Pons (tissue), 1 donor: Measurements from ENCODE around the gene RNF130.
"Not testable (repeated sequence)": the region's sequence is repeated elsewhere in the genome, so short reads cannot be mapped to it uniquely, and the experiment has no call there.

Experiments used
- DNase-seq: peaks from one replicate; pipeline ENCODE4 v3.0.0-alpha.2; 2016; ENCODE audit warnings: low spot score

The RNF130 gene

GRCh38 chr5:180103487-180104167, 32.1 kb upstream of the RNF130 start:
- DNase-seq: no peak

DNA sequence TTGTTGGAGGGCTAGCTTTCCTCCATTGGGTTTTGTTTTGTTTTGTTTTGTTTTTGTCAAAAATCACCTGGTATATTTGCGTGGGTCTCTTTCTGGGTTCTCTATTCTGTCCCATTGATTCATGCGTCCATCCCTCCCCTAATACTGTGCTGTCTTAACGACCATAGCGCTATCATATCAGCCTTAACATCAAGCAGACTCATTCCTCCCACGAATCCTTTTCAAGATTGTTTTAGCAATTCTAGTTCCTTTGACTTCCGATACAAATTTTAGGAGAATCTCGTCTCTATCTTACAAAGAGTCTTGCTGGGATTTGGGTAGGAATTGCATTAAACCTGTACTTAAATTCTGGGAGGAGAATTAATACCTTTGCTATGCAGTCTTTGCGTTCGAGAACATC, 31.1 kb upstream of the RNF130 start:
- DNase-seq: no peak

DNA sequence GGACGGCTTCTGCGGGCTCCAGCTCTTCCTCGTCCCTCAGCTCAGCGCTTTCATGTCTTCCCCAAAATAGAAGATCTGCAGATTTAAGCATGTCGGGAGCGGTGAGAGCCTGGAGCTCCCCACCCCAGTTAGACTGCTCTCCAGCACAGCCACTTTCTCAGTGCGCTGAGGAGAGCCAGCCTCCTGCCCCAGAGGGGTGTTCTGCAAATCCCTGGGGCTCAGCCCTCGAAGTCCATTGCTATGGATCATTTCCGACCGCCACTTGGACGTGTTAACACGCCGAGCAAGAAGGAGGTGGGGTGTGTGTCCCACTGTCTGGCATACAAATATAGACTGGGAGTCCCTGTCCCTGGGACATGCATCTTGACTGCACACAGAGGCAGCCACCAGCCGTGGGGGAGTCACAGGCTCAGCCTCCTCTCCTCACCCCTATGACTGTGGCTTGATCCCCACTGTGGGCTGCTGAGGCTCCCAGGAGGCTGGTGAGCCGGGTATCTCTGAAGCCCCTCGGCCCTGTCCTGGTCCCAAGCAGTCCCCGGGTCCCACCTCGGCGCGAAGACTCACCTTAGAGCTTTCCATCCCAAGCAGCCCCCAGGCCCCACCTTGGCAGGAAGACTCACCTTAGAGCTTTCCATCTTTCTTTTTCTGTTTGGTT, 30.0 kb upstream of the RNF130 start:
- DNase-seq: no peak

DNA sequence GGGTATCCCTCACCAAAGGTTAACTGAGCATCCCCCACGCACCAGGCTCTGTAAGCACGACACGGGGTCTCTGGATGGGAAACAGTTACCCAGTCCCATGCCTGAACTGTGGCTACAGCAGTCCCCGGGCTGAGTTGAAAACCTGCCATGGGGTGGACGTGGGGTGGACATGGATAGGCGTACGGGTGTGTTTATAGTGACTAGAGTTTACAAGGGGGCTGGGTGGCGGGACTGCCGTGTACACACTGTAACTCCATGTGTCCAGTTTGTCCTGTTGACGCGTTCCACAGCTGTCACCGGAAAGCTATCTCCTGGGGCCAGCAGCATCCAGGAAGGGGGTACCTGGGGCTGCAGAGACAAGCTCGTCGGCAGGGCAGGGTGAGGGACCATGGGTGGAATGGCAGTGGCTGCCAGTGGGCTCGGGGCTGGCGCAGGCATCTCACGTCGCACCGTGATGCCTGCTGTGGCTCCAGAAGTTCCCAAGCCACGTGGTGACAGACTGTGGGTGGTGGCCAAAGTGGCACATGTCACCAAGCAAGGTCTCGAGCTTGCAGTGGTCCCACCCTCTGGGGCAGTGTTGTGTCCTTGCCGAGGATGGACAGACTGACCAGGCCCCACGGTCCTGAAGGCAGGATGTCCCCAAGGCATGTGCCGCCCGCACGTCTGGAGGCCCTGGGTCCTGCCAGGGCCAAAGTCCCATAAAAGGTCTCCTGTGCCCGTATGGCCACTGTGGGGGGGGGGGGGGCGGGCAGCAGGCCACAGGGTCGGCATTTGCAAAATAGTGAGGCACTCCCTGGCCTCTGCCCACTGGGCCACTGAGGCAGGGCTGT, 29.3 kb upstream of the RNF130 start:
- no peak for DNase-seq

DNA sequence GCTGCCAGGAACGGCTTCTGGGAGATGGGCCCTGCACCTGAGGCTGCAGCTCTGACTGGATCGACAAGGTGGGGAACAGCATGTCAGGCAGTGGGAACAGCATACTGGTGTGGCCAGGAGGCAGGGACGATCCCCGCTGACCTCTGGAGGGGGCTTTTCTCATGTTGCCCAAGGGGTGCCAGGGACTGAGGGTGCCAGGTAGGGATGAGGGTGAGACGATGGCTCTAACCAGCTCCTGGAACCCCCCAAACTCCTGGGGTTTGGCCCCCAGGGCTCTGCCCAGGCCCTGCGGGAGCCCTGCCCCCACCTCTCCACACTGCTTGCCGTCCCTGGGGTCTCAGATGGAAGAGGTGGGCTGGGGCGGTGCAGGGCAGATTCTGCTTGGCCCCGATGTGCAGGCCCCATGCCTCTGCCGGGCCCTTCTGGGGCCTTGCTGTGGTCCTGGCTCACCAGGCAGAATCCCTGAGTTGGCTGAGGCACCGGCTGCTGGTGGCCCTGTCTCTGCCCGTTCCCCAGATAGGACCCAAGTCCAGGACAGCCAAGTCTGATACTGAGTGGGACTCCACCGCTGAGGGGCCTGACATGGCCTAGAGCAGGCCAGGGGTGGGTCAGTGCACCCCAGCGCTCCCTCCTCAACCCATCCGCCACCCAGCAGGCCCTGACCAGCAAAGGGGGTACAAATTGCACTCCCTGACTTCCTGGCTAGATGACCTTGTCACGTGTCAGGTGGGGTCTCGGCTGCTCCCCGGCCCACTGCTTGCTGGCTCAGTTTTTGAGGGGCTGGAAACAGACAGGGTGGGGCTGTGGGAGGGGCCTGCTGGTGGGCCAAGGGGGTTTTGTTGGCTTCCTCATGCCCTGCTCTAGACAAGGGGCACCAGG, 28.4 kb upstream of the RNF130 start:
- no peak for DNase-seq

- DNase-seq: no peak
These were observed 27.6 kb upstream of the RNF130 start for GRCh38 chr5:180098991-180099732.

GRCh38 chr5:180098526-180098925, 27.0 kb upstream of the RNF130 start:
- no peak for DNase-seq

DNA sequence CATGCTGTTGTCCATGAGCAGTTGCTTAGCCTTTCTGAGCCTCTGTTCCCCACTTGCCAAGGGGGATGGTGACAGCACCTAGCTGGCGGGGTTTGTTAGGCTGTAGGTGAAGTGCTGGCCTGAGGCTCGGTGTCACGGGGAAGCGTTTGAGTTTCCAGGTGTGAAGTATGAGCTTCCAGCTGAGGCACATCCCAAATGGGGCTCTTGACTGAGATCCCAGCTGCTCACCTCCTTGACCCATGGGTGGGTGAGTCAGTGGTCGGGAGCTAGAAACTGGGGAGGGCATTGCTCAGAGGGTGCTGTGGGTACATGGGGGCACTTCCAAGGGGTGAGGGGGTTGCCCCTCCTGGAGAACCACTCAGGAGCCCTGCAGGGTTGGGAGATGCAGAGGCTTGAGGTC, 26.4 kb upstream of the RNF130 start:
- no peak for DNase-seq

DNA sequence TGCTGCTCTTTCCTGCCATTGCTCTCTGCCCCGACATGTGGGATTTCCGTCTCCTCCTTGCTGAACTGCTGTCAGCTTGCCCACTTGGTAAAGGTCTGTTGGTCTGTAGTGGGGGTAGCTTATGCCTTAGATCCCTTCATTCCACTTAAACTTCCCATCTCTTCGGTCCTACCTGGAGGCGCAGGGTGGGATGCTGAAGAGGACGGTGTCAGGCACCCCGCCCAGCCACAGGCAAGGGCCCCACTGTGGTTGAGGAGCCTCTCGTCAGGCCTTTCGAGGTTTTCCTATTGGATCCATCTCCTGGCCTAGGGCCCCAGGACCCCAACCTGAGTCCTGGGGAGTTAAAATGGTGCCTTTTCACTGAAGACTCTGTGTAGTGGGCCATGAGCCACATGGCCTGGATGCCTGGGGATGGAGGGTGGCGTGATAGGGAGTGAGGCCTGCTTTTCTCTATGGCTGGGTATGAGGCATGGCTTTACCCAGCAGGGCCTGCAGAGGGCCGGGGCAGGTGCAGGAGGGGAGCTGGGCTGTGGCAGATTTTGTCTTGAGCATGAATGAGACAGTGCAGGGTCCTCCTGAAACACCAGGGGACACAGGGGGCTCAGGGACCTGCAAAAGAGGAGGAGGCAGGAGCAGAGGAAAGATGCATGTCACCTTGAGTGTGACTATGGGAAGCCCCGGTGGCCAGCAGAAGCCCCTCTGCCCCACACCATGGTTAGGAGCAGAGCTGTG, 25.8 kb upstream of the RNF130 start:
- DNase-seq: no peak

DNA sequence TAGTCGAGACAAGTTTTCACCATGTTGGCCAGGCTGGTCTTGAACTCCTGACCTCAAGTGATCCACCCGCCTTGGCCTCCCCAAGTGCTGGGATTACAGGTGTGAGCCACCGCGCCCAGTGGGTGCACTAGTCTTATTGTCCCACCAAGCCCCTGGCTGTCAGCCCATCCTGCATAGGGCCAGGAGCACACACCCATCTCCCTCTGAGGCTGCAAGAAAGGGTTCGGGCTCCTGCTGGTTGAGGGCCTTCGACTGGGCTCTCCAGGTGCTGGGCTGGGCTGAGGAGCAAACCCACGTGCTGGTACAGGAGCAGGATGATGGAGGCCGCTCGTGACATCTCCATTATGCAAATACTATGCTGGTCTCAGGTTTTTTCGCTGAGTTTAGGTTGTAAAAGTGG, 25.1 kb upstream of the RNF130 start:
- DNase-seq: no peak

- DNase-seq: no peak
These were observed 24.0 kb upstream of the RNF130 start for GRCh38 chr5:180095545-180095944.

- DNase-seq: peak; percentile 75
These were observed 22.3 kb upstream of the RNF130 start for GRCh38 chr5:180093651-180094382.

DNA sequence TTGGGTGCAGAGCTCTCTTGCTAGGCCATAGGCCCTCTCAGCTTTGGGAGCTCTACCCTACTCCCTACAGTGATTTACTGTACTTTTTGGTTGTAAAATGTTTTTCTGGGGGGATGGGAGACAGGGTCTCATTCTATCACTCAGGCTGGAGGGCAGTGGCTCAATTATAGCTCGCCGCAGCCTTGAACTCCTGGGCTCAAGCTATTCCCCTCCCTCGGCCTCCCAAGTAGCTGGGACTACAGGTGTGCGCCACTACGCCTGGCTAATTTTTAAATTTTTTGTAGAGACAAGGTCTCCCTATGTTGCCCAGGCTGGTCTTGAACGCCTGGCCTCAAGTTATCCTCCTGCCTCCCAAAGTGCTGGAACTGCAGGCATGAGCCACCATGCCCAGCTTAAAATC, 21.7 kb upstream of the RNF130 start:
- no peak for DNase-seq

- peak; percentile 72 for DNase-seq
These were observed 19.4 kb upstream of the RNF130 start for GRCh38 chr5:180090769-180091546.

- DNase-seq: peak; percentile 35
These were observed 18.7 kb upstream of the RNF130 start for GRCh38 chr5:180090098-180090768.

GRCh38 chr5:180089628-180090027, 18.1 kb upstream of the RNF130 start:
- DNase-seq: not testable (repeated sequence)

DNA sequence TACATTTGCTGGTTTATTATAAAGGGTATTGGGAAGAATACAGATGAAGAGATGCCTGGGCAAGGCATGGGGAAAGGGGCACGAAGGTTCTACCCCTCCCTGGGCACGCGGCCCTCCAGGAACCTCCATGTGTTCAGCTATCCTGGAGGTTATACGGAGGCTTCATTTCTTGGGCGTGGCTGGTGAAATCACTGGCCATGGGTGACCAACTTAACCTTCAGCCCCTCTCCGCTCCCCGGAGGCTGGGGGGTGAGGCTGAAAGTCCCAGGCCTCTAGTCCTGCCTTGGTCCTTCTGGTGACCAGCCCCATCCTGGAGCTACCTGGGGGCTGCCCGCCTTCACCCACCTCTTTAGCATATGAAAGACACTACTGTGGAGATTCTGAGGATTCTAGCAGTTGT, 17.0 kb upstream of the RNF130 start:
- DNase-seq: no peak

GRCh38 chr5:180086816-180087399, 15.3 kb upstream of the RNF130 start:
- DNase-seq: no peak
